ENCODE measurements around the gene SLC30A10. TPM values are rescaled to one million over a fixed set of nuclear protein-coding genes. Genes with fewer than 3 reads are reported as not detected.
"Not testable (repeated sequence)": the region's sequence is repeated elsewhere in the genome, so short reads cannot be mapped to it uniquely, and the experiment has no call there.

The SLC30A10 gene
- total RNA-seq, 2 donors from 2014 or later: not detected

DNA sequence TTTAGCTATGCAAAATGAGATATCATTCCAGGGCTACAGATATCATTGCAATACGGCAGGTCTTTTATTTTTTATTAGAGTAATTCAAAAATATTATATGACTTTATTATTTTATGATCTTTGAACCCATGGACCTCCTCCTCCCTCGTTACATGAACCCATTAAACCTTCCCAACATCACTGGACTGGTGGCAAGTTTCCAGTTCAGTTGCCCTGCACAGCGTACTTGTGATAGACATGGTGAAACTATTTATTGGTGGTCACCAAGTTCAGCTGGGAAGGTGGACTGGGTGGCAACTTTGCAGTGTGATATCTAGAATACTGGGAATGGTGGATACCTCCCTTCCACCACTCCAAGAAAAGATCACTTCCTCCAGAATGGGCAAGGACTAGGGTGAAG is 52.5 kb downstream of the SLC30A10 start:
- ATAC-seq (replicated peaks in 1 of 2): no peak
- no peak for DNase-seq
- Mint-ChIP-seq H3K9me3 (no peaks in the 10 kb centered on the region), H3K27me3 (ENCODE audit: low read depth) (no peaks in the 10 kb centered on the region), H3K4me1 (ENCODE audit: low read depth) (no peaks in the 10 kb centered on the region), H3K36me3 (ENCODE audit: insufficient read depth in 2 of 2) (no peaks in the 10 kb centered on the region), H3K4me3 (no peak overlapping the region), H3K27ac (no peak overlapping the region)

DNA sequence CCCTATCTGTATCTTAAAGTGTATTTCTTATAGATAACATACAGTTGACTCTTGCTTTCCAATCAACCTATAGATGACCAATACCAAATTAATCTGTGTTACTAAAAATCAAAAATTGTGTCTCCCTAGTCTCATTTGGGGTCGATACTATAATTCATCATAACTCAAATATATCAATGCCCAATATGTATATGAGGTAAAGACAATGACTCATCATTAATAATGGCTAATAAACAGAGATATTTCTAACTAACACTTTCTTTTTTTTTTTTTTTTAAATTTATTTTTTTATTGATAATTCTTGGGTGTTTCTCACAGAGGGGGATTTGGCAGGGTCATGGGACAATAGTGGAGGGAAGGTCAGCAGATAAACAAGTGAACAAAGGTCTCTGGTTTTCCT is 55.8 kb downstream of the SLC30A10 start:
- not testable (repeated sequence) for H3K27me3 Mint-ChIP-seq (ENCODE audit: low read depth); H3K4me1 Mint-ChIP-seq (ENCODE audit: low read depth); H3K36me3 Mint-ChIP-seq (ENCODE audit: insufficient read depth in 2 of 2); H3K27ac Mint-ChIP-seq; H3K9me3 Mint-ChIP-seq; DNase-seq; ATAC-seq (replicated peaks in 1 of 2); H3K4me3 Mint-ChIP-seq

DNA sequence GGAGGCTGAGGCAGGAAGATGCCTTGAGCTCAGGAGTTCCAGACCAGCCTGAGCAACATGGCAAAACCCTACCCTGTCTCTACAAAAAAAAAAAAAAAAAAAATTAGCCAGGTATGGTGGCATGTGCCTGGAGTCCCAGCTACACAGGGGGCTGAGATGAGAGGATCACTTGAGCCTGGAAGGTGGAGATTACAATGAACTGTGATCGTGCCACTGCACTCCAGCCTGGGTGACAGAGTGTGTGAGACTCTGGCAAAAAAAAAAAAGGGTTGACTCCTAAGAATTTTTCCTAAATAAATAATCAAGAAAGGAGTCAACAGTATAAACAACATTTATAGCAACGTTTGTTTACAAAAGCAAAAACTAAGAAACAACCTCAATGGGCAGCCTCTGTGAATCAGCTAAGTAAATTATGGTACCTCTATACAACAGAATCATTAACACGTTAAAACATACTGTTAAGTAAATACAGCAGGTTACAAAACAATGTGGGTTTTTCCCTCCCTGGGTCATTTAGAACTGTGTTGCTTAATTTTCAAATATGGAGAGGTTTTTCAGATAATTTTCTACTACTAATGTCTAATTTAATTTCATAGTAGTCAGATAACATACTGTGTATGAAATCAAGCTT is 56.8 kb downstream of the SLC30A10 start:
- ATAC-seq (replicated peaks in 1 of 2) (no peak), DNase-seq (no peak)
- Mint-ChIP-seq H3K36me3 (ENCODE audit: insufficient read depth in 2 of 2) (no peaks in the 10 kb centered on the region), H3K4me1 (ENCODE audit: low read depth) (no peaks in the 10 kb centered on the region), H3K9me3 (no peaks in the 10 kb centered on the region), H3K27ac (no peak overlapping the region), H3K27me3 (ENCODE audit: low read depth) (no peaks in the 10 kb centered on the region), H3K4me3 (no peak overlapping the region)

DNA sequence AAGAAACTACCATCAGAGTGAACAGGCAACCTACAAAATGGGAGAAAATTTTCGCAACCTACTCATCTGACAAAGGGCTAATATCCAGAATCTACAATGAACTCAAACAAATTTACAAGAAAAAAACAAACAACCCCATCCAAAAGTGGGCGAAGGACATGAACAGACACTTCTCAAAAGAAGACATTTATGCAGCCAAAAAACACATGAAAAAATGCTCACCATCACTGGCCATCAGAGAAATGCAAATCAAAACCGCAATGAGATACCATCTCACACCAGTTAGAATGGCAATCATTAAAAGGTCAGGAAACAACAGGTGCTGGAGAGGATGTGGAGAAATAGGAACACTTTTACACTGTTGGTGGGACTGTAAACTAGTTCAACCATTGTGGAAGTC is 59.7 kb downstream of the SLC30A10 start:
- H3K27me3 Mint-ChIP-seq (ENCODE audit: low read depth); H3K4me1 Mint-ChIP-seq (ENCODE audit: low read depth); H3K9me3 Mint-ChIP-seq; H3K36me3 Mint-ChIP-seq (ENCODE audit: insufficient read depth in 2 of 2); ATAC-seq (replicated peaks in 1 of 2); H3K27ac Mint-ChIP-seq; H3K4me3 Mint-ChIP-seq; DNase-seq: not testable (repeated sequence)

Other genes with a start within 250 kb of the SLC30A10 start
- gene EPRS1, start 117.9 kb upstream of the SLC30A10 start, total RNA-seq: 100 to 1,000 TPM; 204 to 218 TPM
- gene BPNT1, start 161.2 kb upstream of the SLC30A10 start, total RNA-seq: 10 to 100 TPM; 28.7 to 34.2 TPM
- 10 to 100 TPM; 49.5 to 52.1 TPM for gene IARS2, start 165.6 kb upstream of the SLC30A10 start, total RNA-seq